ENCODE measurements around the gene TMEM59. TPM values are rescaled to one million over a fixed set of nuclear protein-coding genes. Genes with fewer than 3 reads are reported as not detected.

TMEM59 gene
- total and polyA plus RNA-seq, 2 of the 8 experiments (the other 6 are each of a cell fraction or from before 2014, with no cell fraction given) = 116 to 139 TPM

- TF ChIP-seq TAF7 (optimal IDR thresholded peaks at IDR 0.05; ENCODE audit: borderline replicate concordance, low read depth, low read length) (no peak), RFX5 (IDR thresholded peaks at IDR 0.05; ENCODE audit: borderline replicate concordance, low read depth, low read length) (no peak), KDM4A (IDR thresholded peaks at IDR 0.05; ENCODE audit: low read depth, low read length, severe bottlenecking) (no peak), BRCA1 (IDR thresholded peaks at IDR 0.05; ENCODE audit: low read depth, low read length) (no peak), MAFK (IDR thresholded peaks at IDR 0.05; ENCODE audit: low read depth, low read length) (no peak), SP4 (IDR thresholded peaks at IDR 0.05; ENCODE audit: low read length) (no peak), ZNF274 (IDR thresholded peaks at IDR 0.05; ENCODE audit: borderline replicate concordance, extremely low read depth, low read length) (no peak)
These were observed 43.3 kb upstream of the TMEM59 start (continued) for GRCh38 chr1:54096227-54096876.
